ENCODE results near the gene DHX8.

GRCh38 chr17:43533699-43534098 lies 49.9 kb downstream of the DHX8 start:
- no peak for TF ChIP-seq CTCF (IDR thresholded peaks at IDR 0.05)
- no peak for TF ChIP-seq POLR2A (IDR thresholded peaks at IDR 0.05; ENCODE audit: low read depth)

Measured in esophagus muscularis mucosa (tissue), 3 donors.